GM19240 (cell line): Measurements from ENCODE around the gene USF1.
A peak's percentile ranks its signal among the peaks of the same experiment; 100 is the strongest.
"Not testable (repeated sequence)": the region's sequence is repeated elsewhere in the genome, so short reads cannot be mapped to it uniquely, and the experiment has no call there.

Experiments
- DNase-seq: peaks from one replicate; pipeline ENCODE4 v3.0.0; 2011; ENCODE audit warnings: low spot score; ENCODE audit not compliant: insufficient read length

The USF1 gene

GRCh38 chr1:161048949-161049722, 3.4 kb upstream of the USF1 start:
- no peak for DNase-seq

GRCh38 chr1:161047436-161048420, 2.0 kb upstream of the USF1 start:
- DNase-seq, result no peak

- DNase-seq, result no peak
These were observed 940 bp upstream of the USF1 start for GRCh38 chr1:161046605-161047228.

GRCh38 chr1:161044908-161045735, 655 bp downstream of the USF1 start:
- no peak for DNase-seq

GRCh38 chr1:161044535-161044907, 1.3 kb downstream of the USF1 start:
- no peak for DNase-seq

GRCh38 chr1:161039546-161039945, 6.2 kb downstream of the USF1 start:
- no peak for DNase-seq

GRCh38 chr1:161039154-161039545, 6.6 kb downstream of the USF1 start:
- no peak for DNase-seq

- DNase-seq, result peak; percentile 90
These were observed 7.1 kb downstream of the USF1 start, which contains the start of gene TSTD1 for GRCh38 chr1:161038523-161039153. Gene TSTD1 (minus strand): TSS chr1:161038964. CDS start chr1:161038889, 75 bp downstream.

GRCh38 chr1:161037661-161038522, 7.9 kb downstream of the USF1 start:
- no peak for DNase-seq

GRCh38 chr1:161033751-161034150, 12.0 kb downstream of the USF1 start:
- DNase-seq, result no peak

- no peak for DNase-seq
These were observed 13.4 kb downstream of the USF1 start for GRCh38 chr1:161032409-161032808.

GRCh38 chr1:161031874-161032273, 13.9 kb downstream of the USF1 start:
- no peak for DNase-seq

GRCh38 chr1:161029466-161029865, 16.3 kb downstream of the USF1 start:
- DNase-seq, result not testable (repeated sequence)

- not testable (repeated sequence) for DNase-seq
These were observed 18.8 kb downstream of the USF1 start for GRCh38 chr1:161026954-161027353.

GRCh38 chr1:161022432-161022831, 23.3 kb downstream of the USF1 start:
- not testable (repeated sequence) for DNase-seq

- DNase-seq, result no peak
These were observed 23.8 kb downstream of the USF1 start for GRCh38 chr1:161021970-161022353.

GRCh38 chr1:161021165-161021969, 24.4 kb downstream of the USF1 start:
- DNase-seq, result peak; percentile 87

GRCh38 chr1:161020509-161021164, 25.1 kb downstream of the USF1 start, which contains the start of gene F11R:
Gene F11R (minus strand): TSS chr1:161021152. CDS start chr1:161021073, 79 bp downstream.
- no peak for DNase-seq
